ENCODE measurements around the gene FAT1.

FAT1 gene

DNA sequence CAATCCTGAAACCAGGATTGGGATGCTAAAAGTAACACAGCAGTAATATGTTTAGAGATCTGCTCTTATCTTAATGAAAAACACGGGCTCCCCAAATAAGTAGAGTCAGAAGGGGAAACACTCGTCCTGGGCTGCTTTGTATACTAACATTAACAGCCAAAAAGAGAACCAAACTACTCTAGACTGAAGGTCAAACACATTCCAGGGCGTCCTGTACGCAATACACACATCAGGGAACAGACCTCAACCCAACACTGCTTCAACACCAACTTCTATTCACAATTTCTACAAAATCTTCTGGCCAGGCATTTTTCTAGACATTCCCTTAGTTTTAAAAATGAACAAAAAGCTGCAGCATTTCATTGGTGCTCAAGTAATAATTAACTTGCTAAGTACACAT, 21.4 kb downstream of the FAT1 start:
- H3K4me3 ChIP-seq (ENCODE audit: low read depth, low read length): no peak overlapping the region
- DNase-seq (ENCODE audit: low read depth): no peak

DNA sequence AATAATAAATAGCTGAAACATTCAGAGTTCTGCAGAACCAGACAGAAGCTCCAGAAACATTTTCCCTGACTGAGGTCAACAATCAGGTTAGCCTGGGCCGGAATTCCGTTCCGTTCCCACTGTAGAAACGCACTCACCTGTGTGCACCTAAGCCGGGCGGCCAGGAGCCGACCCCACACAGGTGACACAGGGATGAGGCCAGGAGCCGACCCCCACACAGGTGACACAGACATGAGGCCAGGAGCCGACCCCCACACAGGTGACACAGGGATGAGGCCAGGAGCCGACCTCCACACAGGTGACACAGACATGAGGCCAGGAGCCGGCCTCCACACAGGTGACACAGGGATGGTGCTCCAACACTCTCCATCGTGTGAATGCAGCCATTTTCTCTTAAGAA, 21.9 kb downstream of the FAT1 start:
- no peak for DNase-seq (ENCODE audit: low read depth)
- peak overlapping the region; percentile 3 for H3K4me3 ChIP-seq (ENCODE audit: low read depth, low read length)

DNA sequence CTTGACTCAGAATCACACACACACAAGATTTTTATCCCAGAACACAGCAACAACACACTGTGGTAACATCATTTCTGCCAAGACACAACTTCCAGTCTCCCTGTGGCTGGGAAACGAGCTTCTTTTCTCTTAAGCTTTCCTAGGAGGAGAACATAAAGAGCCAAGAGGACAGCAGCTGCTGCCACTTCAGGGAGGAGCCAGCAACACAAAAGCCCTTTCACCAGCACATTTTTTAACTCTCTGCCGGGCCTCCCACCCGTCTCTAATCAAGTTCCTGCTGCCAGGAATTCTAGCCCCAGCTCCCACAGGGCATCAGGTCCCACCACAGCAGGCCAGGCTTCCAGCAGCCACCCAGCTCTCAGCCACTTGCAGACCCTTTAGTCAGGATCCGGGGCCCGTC, 22.4 kb downstream of the FAT1 start:
- peak; percentile 60 for DNase-seq (ENCODE audit: low read depth)
- H3K4me3 ChIP-seq (ENCODE audit: low read depth, low read length): peak overlapping the region; percentile 3

DNA sequence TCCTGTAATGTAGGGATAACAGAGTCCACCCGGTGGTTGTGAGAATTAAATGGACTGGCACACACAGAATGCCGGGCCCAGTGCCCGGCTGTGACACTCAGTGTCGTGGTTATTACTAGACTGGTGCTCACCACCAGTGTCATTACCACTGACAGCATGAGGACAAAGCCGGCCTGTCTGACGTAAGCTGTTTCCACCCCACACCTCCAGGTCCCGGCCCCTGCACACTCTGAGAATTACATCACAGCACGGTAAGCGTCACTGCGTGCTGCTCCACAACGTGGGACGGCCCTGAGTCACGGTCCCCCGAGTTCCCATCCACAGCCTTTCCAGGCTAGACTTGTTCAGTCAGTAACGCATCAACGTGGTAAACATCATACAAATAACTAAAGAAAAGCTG, 22.9 kb downstream of the FAT1 start:
- peak; percentile 64 for DNase-seq (ENCODE audit: low read depth)
- no peak overlapping the region for H3K4me3 ChIP-seq (ENCODE audit: low read depth, low read length)

DNA sequence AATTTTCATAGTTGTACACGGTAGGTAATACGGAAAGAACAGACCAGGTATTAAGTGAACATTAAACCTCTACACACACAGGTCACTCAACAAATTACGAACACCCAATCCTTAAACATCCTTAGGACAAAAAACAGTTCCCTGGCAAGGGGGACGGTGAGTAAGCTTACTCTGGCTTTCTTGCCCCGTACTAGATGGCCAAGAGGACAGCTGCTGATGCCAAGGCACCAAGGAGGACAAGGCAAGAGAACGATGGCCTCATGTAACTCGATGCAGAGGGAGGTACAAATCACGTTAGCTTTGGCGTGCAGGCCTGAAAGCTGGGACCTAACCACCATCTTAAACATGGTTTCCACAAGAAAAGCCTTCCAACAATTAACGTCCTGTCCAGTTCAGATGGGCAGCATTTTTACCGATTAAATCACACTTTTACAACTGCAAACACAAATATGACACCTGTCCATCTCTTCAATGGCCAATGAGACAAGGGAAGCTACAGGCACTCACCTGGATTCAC, 23.7 kb downstream of the FAT1 start:
- DNase-seq (ENCODE audit: low read depth): no peak
- no peak overlapping the region for H3K4me3 ChIP-seq (ENCODE audit: low read depth, low read length)

DNA sequence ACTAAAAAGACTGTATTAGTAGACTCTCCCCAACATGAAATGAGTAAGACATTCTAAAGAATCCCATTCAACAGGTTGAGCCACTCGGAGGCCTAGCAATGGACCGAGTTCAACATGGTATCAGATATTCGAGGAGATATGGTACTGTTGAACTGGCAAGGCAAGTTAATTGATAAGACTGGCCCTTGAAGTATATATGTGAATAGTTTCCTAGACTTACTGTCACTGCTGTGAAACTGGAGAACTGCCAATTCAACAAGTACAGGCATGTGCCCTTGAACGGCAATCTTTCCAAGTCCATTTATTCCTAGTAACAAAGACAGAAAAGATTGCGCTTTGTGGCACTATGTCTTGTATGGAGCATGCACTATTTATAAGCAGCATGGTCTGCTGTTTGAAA, 24.4 kb downstream of the FAT1 start:
- DNase-seq (ENCODE audit: low read depth): no peak
- no peak overlapping the region for H3K4me3 ChIP-seq (ENCODE audit: low read depth, low read length)

DNA sequence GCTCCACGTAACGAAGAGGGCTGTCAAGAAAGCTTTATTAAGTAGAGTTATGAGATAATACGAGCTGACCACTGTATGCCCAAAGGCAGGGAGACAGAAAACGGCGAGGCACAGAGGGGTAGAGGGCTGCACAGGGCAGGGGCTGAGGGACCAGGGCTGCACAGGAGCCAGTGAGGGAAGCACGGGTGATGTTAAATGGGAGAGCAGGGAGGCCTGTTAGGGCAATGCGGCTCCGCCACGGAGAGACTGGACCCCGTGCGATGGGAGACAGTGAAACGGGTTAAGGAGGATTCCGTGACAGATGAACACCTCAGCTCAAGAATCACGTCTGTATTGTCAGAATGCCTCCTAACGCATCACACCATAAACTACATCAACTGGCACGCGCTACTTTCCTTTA, 25.1 kb downstream of the FAT1 start:
- no peak overlapping the region for H3K4me3 ChIP-seq (ENCODE audit: low read depth, low read length)
- DNase-seq (ENCODE audit: low read depth): no peak

DNA sequence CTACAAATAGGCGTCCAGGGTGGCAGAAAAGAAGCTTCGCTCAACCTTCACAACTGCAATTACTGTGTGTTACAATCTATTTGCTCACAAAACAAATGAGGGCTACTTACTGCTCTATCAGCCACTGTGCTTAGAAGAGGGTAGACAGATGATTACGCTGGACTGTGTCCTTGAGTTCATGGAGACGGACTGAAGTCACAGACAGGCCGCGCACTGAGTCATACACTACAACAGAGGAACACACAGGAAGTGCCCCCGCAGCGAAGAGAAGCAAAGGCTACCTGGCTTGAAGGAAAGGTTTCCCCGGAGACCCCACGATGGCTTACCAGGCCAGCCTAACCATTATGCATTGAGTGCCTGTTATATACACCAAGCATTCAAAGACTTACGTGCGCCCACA, 25.6 kb downstream of the FAT1 start:
- H3K4me3 ChIP-seq (ENCODE audit: low read depth, low read length): no peak overlapping the region
- DNase-seq (ENCODE audit: low read depth): no peak

DNA sequence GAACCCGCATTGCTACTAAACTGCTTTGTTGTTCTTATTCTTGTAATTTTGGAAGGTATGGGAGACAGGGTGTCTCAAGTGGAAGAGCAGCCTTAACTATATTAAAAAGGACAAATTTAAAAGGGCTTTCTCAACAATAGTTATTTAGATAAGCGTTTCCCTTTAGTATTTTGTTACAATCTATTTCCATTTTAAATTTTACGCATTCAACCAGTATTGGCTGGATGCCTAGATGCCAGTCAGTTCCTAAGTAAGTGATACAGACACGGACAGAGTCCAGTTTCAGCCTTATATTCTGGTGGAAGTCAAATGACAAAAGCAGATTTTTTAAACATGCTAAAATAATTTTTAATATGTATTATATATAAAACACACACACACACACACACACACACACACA, 28.3 kb downstream of the FAT1 start:
- DNase-seq (ENCODE audit: low read depth): no peak
- H3K4me3 ChIP-seq (ENCODE audit: low read depth, low read length): no peak overlapping the region

DNA sequence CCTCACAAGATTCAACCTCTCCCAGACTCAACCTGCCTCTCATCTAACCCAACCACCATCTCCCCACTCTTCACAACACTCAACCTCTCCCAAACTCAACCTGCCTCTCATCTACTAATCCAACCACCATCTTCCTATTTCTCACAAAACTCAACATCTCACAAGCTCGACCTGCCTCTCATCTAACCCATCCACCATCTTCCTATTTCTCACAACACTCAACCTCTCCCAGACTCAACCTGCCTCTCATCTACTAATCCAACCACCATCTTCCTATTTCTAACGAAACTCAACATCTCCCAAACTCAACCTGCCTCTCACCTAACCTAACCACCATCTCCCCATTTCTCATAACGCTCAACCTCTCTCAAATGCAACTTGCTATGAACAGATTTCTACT, 29.8 kb downstream of the FAT1 start:
- H3K4me3 ChIP-seq (ENCODE audit: low read depth, low read length): no peak overlapping the region
- DNase-seq (ENCODE audit: low read depth): no peak

DNA sequence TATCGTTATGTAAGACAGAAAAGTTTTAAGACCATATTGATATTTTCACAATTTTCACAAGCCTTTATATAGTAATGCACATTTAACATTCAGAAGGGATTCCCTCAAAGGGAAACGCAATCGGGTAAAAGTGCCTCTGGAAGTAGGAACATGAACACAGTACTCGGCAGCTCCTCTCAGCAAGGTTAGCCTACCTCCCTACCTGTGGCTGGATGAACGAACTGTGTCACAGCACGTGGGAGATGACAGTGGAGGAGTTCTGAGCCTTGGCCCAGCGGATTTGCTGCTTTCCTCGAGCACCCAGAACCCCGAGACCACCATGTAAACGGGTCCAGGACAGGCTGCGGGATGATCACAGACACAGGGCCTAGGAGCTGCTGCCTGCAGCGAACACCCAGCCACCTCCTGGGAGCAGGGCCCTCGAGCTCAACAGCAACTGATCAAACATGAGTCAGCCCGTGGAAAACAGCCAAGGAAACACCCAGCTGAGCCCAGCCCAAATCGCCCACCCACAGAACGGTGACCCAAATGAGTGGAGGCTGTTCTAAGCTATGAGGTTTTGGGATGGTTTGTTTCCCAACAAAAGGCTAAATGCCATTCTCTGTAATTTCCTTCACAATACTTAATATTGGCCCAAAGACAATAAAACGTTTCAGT, 30.4 kb downstream of the FAT1 start:
- DNase-seq (ENCODE audit: low read depth): peak; percentile 60
- H3K4me3 ChIP-seq (ENCODE audit: low read depth, low read length): no peak overlapping the region

DNA sequence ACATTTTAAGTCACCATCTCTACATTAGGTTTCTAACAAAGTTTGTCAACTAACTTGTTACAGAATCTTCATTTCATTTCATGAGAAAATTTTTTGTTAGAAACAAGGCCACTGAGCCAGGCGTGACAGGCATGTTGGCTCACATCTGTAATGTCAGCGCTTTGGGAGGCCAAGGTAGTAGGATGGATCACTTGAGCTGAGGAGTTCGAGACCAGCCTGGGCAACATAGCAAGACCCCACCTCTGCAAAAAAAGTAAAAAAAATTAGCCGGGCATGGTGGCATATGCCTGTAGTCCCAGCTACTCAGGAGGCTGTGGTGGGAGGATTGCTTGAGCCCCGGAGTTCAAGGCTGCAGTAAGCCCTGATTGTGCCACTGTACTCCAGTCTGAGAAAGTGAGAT, 32.3 kb downstream of the FAT1 start:
- no peak for DNase-seq (ENCODE audit: low read depth)

DNA sequence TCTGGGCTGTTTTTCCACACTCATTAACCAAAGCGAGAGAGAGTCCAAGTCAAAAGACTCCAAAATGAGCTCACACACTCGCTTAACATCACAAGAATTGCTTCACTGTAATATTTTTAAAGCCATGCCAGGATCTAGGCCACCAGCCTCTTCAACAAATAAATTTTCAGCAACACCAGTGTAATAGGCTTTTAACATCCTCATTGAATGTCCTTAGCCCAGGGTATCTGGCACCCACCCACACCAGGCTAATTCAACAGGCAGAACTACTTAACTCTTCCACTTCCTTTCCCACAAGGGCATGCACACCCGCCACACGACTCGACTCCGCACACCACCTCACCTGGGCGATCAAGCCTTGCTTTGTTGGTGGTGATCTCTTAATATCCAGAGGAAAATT, 34.2 kb downstream of the FAT1 start:
- no peak overlapping the region for H3K4me3 ChIP-seq (ENCODE audit: low read depth, low read length)
- DNase-seq (ENCODE audit: low read depth): no peak

More for the DNA sequence above, 32.3 kb downstream of the FAT1 start:
- no peak overlapping the region for H3K4me3 ChIP-seq (ENCODE audit: low read depth, low read length)

DNA sequence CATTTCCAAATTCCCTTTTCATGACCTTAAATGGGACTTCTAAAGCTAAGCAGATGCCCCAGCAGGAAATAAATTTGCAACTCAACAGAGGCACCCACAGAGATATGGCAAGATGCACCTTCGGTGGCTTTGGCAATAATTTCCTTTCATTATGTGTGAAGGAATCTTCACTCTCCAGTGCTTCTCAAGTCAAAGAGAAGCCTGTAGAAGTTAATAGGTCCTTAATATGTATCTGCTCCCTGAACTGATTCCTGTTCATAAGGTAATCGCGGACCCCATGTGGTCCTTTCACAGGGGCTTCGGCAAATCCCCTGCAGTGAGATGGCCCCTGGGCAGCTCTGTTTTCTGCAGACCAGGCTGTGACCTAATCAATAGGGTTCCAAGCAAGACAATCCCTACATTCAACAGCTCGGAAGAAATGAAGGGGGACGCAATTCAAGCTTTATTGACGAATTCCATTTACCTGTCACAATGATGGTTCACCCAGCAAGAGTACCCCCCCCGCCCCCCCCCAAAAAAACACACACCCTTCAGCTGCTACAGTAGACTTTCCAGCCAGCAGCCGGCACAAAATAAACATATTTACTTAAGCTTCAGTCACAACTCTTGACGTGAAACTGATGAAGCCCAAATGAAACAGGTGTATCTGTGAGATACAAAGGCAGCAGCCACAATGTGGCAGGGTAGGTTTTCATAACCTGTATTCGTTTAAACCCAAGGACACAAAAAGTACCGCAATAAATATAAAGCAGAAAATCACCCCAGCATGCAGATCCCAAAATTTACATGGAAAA, 35.3 kb downstream of the FAT1 start:
- DNase-seq (ENCODE audit: low read depth): no peak
- no peak overlapping the region for H3K4me3 ChIP-seq (ENCODE audit: low read depth, low read length)

DNA sequence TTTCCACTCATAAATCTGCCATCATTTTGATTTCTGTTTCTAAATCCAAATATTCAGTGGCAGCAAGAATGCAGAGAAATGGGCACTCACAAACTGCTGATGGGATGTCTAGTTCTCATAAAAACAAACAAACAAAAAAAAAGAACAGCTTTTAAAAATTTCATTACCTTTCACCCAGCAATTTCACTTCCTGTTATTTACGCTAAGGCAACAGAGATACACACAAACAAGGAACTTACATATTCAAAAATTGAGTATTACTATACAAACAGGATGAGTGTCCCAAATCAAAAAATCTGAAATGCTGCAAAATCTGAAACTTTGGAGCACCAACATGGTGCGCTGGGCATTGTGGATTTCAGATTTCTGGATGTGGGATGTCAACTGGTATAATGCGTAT, 36.4 kb downstream of the FAT1 start:
- no peak for DNase-seq (ENCODE audit: low read depth)
- H3K4me3 ChIP-seq (ENCODE audit: low read depth, low read length): no peak overlapping the region

DNA sequence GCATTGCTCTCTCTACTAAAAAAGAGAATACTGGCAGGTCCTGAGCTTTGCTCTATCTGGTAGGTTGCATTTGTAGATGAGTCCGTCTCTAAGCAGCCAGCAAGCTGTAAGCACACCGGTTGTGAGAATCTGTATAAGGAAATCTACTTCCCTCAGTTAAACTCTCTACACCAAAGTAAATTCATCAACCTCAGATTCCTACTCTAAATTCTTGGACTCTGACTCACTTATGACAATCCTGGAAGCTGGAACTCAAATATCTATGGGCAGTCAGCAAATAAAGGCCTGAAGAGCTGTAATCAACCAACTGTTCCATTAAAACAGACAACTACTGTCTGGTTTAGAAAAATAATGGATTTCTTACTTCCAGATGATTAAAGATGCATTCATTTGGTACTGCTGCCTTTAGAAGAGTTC, 37.9 kb downstream of the FAT1 start:
- peak; percentile 73 for DNase-seq (ENCODE audit: low read depth)
- no peak overlapping the region for H3K4me3 ChIP-seq (ENCODE audit: low read depth, low read length)

DNA sequence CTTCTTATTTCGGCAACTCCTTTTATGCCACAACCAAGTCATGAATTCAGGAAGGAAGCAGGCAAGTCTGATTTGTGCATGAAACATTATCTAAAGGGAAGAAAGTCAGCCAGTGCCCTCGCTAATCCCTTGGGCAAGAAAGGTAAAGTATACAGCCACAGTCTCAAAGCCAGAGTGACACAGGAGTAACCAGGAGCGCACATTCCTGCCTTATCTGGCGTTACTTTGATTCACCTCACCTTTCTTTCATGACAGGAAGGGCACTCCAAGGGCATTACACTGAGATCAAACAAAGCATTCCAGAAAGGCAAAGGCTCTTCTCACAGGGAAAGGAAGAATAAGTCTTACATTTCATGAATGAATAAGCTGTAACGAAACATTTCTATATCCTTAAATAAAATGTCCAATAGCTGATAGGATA, 38.8 kb downstream of the FAT1 start:
- H3K4me3 ChIP-seq (ENCODE audit: low read depth, low read length): no peak overlapping the region
- DNase-seq (ENCODE audit: low read depth): no peak

DNA sequence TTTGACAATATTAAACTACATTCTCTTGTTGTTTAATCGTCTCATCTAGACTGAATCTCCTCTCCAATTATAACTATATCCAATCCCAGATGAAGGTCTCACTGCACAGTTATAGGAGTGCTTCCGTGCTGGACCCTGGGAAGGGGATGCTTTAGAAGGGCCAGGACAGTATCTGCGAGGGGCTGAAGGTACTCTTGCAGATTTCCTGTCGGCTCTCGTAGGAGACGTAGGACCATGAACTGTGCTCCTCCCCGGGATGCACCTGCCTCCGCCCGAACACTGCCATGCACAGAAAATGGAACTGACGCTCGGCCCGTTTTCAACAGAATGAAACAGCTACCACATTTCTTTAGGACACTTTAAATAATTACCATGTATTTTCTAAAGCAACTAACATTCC, 39.4 kb downstream of the FAT1 start:
- no peak overlapping the region for H3K4me3 ChIP-seq (ENCODE audit: low read depth, low read length)
- no peak for DNase-seq (ENCODE audit: low read depth)

DNA sequence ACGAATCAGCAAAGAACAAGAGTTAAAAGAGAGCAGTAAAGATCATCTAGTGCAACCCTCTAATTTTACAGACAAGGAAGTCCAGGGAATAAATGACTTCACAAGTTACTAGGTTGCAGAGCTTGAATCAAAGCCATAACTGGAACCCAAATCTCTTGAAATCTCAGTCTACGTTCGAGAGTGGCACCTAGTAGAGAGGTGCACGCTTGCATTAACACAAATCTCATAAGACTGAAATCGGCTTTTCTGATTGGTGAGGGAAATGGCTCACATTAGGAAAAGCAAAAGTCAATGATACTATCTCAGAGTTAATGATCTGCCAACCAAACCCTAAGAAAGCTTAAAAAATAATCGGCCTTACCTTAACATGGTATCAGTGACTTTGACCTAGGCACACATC, 43.0 kb downstream of the FAT1 start:
- no peak for DNase-seq (ENCODE audit: low read depth)
- H3K4me3 ChIP-seq (ENCODE audit: low read depth, low read length): no peak overlapping the region

DNA sequence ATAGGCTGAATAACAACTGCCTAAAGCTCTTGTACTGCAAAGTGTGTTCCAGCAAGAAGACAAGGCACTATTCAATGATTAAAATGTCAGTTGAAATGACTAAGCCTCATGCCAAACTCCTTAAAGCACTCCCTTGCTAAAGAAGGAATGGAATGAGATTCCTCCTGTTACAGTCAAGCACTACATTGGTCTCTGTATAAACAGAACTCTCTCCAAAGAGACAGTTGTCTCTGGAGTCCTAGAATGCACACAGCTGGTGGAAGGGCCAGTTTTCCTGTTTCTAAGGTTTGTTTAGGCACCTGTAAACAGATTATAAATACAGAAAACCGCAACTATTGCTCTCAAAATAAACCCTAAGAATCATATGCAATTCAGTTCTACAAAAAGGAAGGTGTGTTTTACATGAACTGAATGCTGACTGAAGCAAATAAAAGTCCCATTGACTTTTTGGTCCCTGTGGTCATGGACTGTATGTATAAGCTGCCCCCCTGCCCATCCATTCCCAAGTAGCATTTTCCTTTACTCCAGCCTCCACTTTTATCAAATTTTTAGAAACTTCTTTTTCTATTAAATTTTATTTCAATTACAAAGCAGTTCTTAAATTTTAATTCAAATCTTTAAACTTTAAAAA, 47.0 kb downstream of the FAT1 start:
- H3K4me3 ChIP-seq (ENCODE audit: low read depth, low read length): no peak overlapping the region
- peak; percentile 76 for DNase-seq (ENCODE audit: low read depth)

DNA sequence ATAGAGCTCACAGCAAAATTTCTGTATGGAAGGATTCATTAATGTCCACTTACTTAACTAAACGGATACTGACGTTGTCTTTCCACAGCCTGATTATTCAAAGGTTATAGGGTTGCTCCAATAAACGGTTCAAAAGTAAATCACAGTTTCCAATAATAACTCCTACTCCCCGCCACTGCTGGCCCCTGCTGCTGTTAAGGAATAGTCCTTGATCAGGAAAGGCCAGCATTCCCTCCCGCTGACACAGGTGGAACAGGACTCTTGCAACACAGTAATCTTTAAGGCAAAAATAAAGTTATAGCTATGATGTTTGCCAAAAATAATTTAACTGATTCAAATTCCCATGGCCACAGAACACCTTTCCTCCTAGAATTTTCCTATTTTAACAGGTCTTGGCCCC, 53.9 kb downstream of the FAT1 start:
- H3K4me3 ChIP-seq (ENCODE audit: low read depth, low read length): no peak overlapping the region
- no peak for DNase-seq (ENCODE audit: low read depth)
